Liver (tissue), 9 donors: ENCODE results near the gene IQCK. TPM values are rescaled to one million over a fixed set of nuclear protein-coding genes. Genes with fewer than 3 reads are reported as not detected.

Source experiments
- DNase-seq: peaks from one replicate; pipeline ENCODE4 v3.0.0-alpha.2; 2017; ENCODE audit warnings: low spot score
- H3K27ac ChIP-seq, 2 donors: one replicate each; pipeline ENCODE4 v1.7.0; 2013; ENCODE audit warnings: inconsistent platforms in 2 of 2, low read length in 2 of 2, control low read depth in 1 of 2, low read depth in 1 of 2, mild to moderate bottlenecking in 1 of 2
- H3K27me3 ChIP-seq, 4 donors: one replicate each; pipeline versions ENCODE4 v1.6.1 to v1.7.0; 2013; ENCODE audit warnings: low read length in 3 of 4, inconsistent platforms in 1 of 4, mild to moderate bottlenecking in 1 of 4, moderate library complexity in 1 of 4; ENCODE audit not compliant: control insufficient read depth in 4 of 4, insufficient read depth in 4 of 4
- H3K36me3 ChIP-seq, 4 donors: one replicate each; pipeline versions ENCODE4 v1.6.1 to v1.7.0; 2013; ENCODE audit warnings: low read length in 3 of 4, mild to moderate bottlenecking in 3 of 4, low read depth in 1 of 4, moderate library complexity in 1 of 4; ENCODE audit not compliant: control insufficient read depth in 4 of 4, insufficient read depth in 3 of 4
- H3K4me1 ChIP-seq, 4 donors: one replicate each; pipeline versions ENCODE4 v1.6.1 to v1.7.0; 2013; ENCODE audit warnings: low read length in 3 of 4, mild to moderate bottlenecking in 3 of 4, moderate library complexity in 1 of 4; ENCODE audit not compliant: control insufficient read depth in 4 of 4, insufficient read depth in 4 of 4
- H3K4me3 ChIP-seq, 3 donors: one replicate each; pipeline versions ENCODE4 v1.6.1 to v1.7.0; 2013; ENCODE audit warnings: low read length in 3 of 3, control low read depth in 1 of 3, low read depth in 1 of 3, mild to moderate bottlenecking in 1 of 3
- H3K9ac ChIP-seq, 2 donors: one replicate each; pipeline ENCODE4 v1.7.0; 2013; ENCODE audit warnings: low read length in 2 of 2, mild to moderate bottlenecking in 2 of 2, moderate library complexity in 2 of 2, control low read depth in 1 of 2, low read depth in 1 of 2
- H3K9me3 ChIP-seq, 4 donors: one replicate each; pipeline versions ENCODE4 v1.6.1 to v1.7.0; 2013; ENCODE audit warnings: low read length in 3 of 4; ENCODE audit not compliant: control insufficient read depth in 4 of 4
- EGR1 ChIP-seq, 2 donors: IDR thresholded peaks; 2 replicates each; pipeline ENCODE4 v1.6.1; 2016 to 2018; ENCODE audit warnings: antibody characterized with exemption in 2 of 2, low read depth in 2 of 2
- FOXA1 ChIP-seq: IDR thresholded peaks from 2 replicates; pipeline ENCODE4 v1.6.1; 2016; ENCODE audit warnings: antibody characterized with exemption
- FOXA2 ChIP-seq: IDR thresholded peaks from 2 replicates; pipeline ENCODE4 v1.6.1; 2016; ENCODE audit warnings: antibody characterized with exemption
- GABPA ChIP-seq, 2 donors: IDR thresholded peaks in 1 of 2; conservative IDR thresholded peaks in 1 of 2; 2 replicates each; pipeline ENCODE4 v1.6.1; 2016; ENCODE audit warnings: antibody characterized with exemption in 2 of 2, mild to moderate bottlenecking in 1 of 2, moderate library complexity in 1 of 2
- HNF4A ChIP-seq, 2 donors: conservative IDR thresholded peaks; 2 replicates each; pipeline ENCODE4 v1.6.1; 2016; ENCODE audit warnings: antibody characterized with exemption in 2 of 2, mild to moderate bottlenecking in 2 of 2
- HNF4G ChIP-seq: IDR thresholded peaks from 2 replicates; pipeline ENCODE4 v1.6.1; 2016; ENCODE audit warnings: antibody characterized with exemption
- JUND ChIP-seq, 2 donors: IDR thresholded peaks; 2 replicates each; pipeline ENCODE4 v1.6.1; 2016; ENCODE audit warnings: antibody characterized with exemption in 2 of 2
- MAX ChIP-seq: IDR thresholded peaks from 2 replicates; pipeline ENCODE4 v1.6.1; 2016; ENCODE audit warnings: antibody characterized with exemption
- NR2F2 ChIP-seq: IDR thresholded peaks from 2 replicates; pipeline ENCODE4 v1.6.1; 2016; ENCODE audit warnings: antibody characterized with exemption
- RAD21 ChIP-seq, 2 donors: IDR thresholded peaks; 2 replicates each; pipeline ENCODE4 v1.6.1; 2016; ENCODE audit warnings: antibody characterized with exemption in 2 of 2, mild to moderate bottlenecking in 2 of 2
- RXRA ChIP-seq, 2 donors: IDR thresholded peaks; 2 replicates each; pipeline ENCODE4 v1.6.1; 2017 to 2018; ENCODE audit warnings: antibody characterized with exemption in 2 of 2, mild to moderate bottlenecking in 1 of 2
- SP1 ChIP-seq: IDR thresholded peaks from 2 replicates; pipeline ENCODE4 v1.6.1; 2018; ENCODE audit warnings: antibody characterized with exemption, mild to moderate bottlenecking
- TAF1 ChIP-seq: conservative IDR thresholded peaks from 2 replicates; pipeline ENCODE4 v1.6.1; 2016; ENCODE audit warnings: antibody characterized with exemption, mild to moderate bottlenecking
- YY1 ChIP-seq: IDR thresholded peaks from 2 replicates; pipeline ENCODE4 v1.6.1; 2016; ENCODE audit warnings: antibody characterized with exemption, mild to moderate bottlenecking
- ZBTB33 ChIP-seq: IDR thresholded peaks from 2 replicates; pipeline ENCODE4 v1.6.1; 2016; ENCODE audit warnings: antibody characterized with exemption
- WGBS: extraction: QIAGEN DNeasy Blood & Tissue Kit; methylation state at CpG from one replicate; pipeline ENCODE4 v1.1.7; 2013; 5-methylcytosine and 5-hydroxymethylcytosine counted together
- polyA plus RNA-seq, 2 donors: library from polyadenylated mRNA; stranded (reverse) in 1 of 2; unstranded in 1 of 2; fragments of 200-250 nt in 1 of 2; fragments of >200 nt in 1 of 2; fragmentation: Nextera tagmentation in 1 of 2; extraction: Ambion mirVana in 1 of 2; gene quantifications; one replicate each; pipeline versions ENCODE4 v1.2.1 to v1.2.3, GENCODE V29; 2013 to 2015
- total RNA-seq, 2 donors: library from RNA; depleted of rRNA; stranded (reverse); fragments of >200 nt; gene quantifications; one replicate each; pipeline ENCODE4 v1.2.3, GENCODE V29; 2014
- TF ChIP-seq, protein P1 (sequence below): fragments of 150-350 bp; IDR thresholded peaks from 2 replicates; pipeline ENCODE4 v1.5.1; 2017; ENCODE audit warnings: improper control_type of control experiment, low read depth, low read length; ENCODE audit not compliant: missing input control
- TF ChIP-seq, protein P2 (sequence below): IDR thresholded peaks from 2 replicates; pipeline ENCODE4 v1.6.1; 2016; ENCODE audit warnings: antibody characterized with exemption
- donor health status: healthy.
- donor health status: healthy.
- donor health status: healthy.
- donor health status: healthy.
- donor health status: healthy.

IQCK gene
- total and polyA plus RNA-seq, 4 donors: 2.1 to 4.4 (median 2.9) TPM

DNA sequence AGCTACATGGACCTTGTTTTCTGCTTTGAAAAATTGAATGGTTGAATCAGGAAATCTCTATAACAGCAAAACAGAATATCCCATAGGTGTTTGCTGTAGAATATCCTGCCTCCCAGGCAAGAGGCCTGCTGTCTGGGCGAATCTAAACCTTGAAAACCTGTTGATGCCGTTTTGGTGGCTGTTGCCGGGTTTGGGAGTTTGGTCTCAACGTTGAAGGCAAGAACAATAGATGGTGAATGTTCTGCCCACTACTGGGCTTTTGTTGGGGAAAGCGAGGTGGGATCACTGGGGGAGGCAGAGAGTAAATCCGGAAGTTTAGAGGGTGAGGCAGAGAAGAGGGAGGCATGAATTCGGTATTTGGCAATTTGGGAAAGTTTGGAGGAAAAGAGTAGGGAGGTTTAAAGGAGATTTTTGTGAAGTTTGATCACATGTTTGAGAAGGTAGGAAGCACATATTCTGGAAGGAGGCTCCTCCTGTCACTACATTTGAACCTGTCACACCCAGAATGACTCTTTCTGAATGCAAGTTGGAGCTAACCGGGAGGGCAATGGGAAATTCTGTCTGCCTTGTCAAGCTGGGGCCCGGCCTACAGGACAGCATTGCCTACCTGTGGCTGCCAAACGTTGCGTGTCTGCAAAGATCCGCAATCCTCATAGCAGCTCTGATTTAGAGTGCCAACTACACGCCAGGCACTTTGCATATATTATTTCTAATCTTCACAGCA, 120.1 kb downstream of the IQCK start:
- no peaks in the 10 kb centered on the region for H3K27me3 ChIP-seq
- H3K27ac ChIP-seq: no peak overlapping the region
- H3K9ac ChIP-seq: no peak overlapping the region
- no peaks in the 10 kb centered on the region for H3K9me3 ChIP-seq
- no peak overlapping the region for H3K4me3 ChIP-seq
- TF ChIP-seq NR2F2 (no peak), YY1 (no peak), FOXA2 (no peak), FOXA1 (no peak), HNF4A (conservative IDR thresholded peaks at IDR 0.05) (no peak), GABPA (IDR thresholded peaks at IDR 0.05 in 1 of 2, conservative IDR thresholded peaks at IDR 0.05 in 1 of 2) (no peak), RAD21 (IDR thresholded peaks at IDR 0.05) (no peak), TAF1 (no peak), EGR1 (IDR thresholded peaks at IDR 0.05; ENCODE audit: low read depth in 2 of 2) (no peak), RXRA (IDR thresholded peaks at IDR 0.05) (no peak), ZBTB33 (no peak), JUND (IDR thresholded peaks at IDR 0.05) (no peak), HNF4G (no peak), MAX (no peak), SP1 (no peak)
- TF ChIP-seq, protein P1, sequence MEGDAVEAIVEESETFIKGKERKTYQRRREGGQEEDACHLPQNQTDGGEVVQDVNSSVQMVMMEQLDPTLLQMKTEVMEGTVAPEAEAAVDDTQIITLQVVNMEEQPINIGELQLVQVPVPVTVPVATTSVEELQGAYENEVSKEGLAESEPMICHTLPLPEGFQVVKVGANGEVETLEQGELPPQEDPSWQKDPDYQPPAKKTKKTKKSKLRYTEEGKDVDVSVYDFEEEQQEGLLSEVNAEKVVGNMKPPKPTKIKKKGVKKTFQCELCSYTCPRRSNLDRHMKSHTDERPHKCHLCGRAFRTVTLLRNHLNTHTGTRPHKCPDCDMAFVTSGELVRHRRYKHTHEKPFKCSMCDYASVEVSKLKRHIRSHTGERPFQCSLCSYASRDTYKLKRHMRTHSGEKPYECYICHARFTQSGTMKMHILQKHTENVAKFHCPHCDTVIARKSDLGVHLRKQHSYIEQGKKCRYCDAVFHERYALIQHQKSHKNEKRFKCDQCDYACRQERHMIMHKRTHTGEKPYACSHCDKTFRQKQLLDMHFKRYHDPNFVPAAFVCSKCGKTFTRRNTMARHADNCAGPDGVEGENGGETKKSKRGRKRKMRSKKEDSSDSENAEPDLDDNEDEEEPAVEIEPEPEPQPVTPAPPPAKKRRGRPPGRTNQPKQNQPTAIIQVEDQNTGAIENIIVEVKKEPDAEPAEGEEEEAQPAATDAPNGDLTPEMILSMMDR: no peak
- TF ChIP-seq, protein P2, sequence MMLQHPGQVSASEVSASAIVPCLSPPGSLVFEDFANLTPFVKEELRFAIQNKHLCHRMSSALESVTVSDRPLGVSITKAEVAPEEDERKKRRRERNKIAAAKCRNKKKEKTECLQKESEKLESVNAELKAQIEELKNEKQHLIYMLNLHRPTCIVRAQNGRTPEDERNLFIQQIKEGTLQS: no peak
- 90% methylated on average over 13 of the region's 13 CpGs for whole genome bisulfite sequencing
- H3K36me3 ChIP-seq: no peaks in the 10 kb centered on the region
- no peaks in the 10 kb centered on the region for H3K4me1 ChIP-seq
- DNase-seq: no peak

- Histone ChIP-seq H3K4me1 (no peaks in the 10 kb centered on the region), H3K9me3 (no peaks in the 10 kb centered on the region), H3K36me3 (no peaks in the 10 kb centered on the region), H3K27me3 (no peaks in the 10 kb centered on the region), H3K4me3 (no peak overlapping the region), H3K9ac (no peak overlapping the region), H3K27ac (no peak overlapping the region)
- no peak for DNase-seq
- TF ChIP-seq, protein P1: no peak
- TF ChIP-seq MAX (no peak), ZBTB33 (no peak)
- 77% methylated on average over 3 of the region's 3 CpGs for WGBS
These were observed 122.5 kb downstream of the IQCK start for GRCh38 chr16:19840524-19841110.
